K562 (cell line): Measurements from ENCODE around the gene HTR3E. TPM values are rescaled to one million over a fixed set of nuclear protein-coding genes. Genes with fewer than 3 reads are reported as not detected.
A peak's percentile ranks its signal among the peaks of the same experiment; 100 is the strongest.

ENCODE experiments used
- ATF7 ChIP-seq: fragments of 450-650 bp; IDR thresholded peaks from 2 replicates; pipeline ENCODE4 v1.7.1; 2014; ENCODE audit warnings: mild to moderate bottlenecking, moderate library complexity
- BRCA1 ChIP-seq, 2 experiments: fragments of 450-650 bp in 1 of 2; sonication (generic) in 1 of 2; formaldehyde crosslinking in 1 of 2; IDR thresholded peaks; 2 replicates each; pipeline versions ENCODE4 v1.5.0 to v1.6.1; 2017 to 2020; ENCODE audit warnings: mild to moderate bottlenecking in 1 of 2, missing genetic modification reagents in 1 of 2
- FUS ChIP-seq: fragments of 200-400 bp; formaldehyde crosslinking; optimal IDR thresholded peaks from 2 replicates; pipeline ENCODE3; 2017; ENCODE audit warnings: low read depth, low read length
- HNRNPH1 ChIP-seq: fragments of 200-400 bp; formaldehyde crosslinking; optimal IDR thresholded peaks from 2 replicates; pipeline ENCODE3; 2017; ENCODE audit warnings: low read depth, mild to moderate bottlenecking, low read length, moderate library complexity
- HNRNPK ChIP-seq: fragments of 200-400 bp; formaldehyde crosslinking; IDR thresholded peaks from one replicate; pipeline ENCODE4 v1.6.1; 2018; ENCODE audit warnings: mild to moderate bottlenecking, low read depth, low read length; ENCODE audit not compliant: poor library complexity, severe bottlenecking
- KLF13 ChIP-seq: fragments of 450-650 bp; IDR thresholded peaks from 2 replicates; pipeline ENCODE4 v1.6.1; 2016; ENCODE audit warnings: missing genetic modification characterization, low read depth, mild to moderate bottlenecking, missing compliant biosample characterization, moderate library complexity, borderline replicate concordance
- MECOM ChIP-seq: fragments of 250-450 bp; sonication (Bioruptor Pico); IDR thresholded peaks from 2 replicates; pipeline ENCODE4 v1.8.0; 2022; ENCODE audit warnings: inconsistent platforms
- MLX ChIP-seq, 2 experiments: fragments of 450-650 bp in 1 of 2; sonication (generic) in 1 of 2; formaldehyde crosslinking; conservative IDR thresholded peaks; 2 replicates each; pipeline versions ENCODE4 v1.4.0 to v1.8.1; 2020 to 2022; ENCODE audit warnings: mild to moderate bottlenecking in 1 of 2, missing genetic modification reagents in 1 of 2
- NCOR1 ChIP-seq: fragments of 450-650 bp; IDR thresholded peaks from 2 replicates; pipeline ENCODE4 v1.6.1; 2016; ENCODE audit warnings: mild to moderate bottlenecking, moderate library complexity
- PCBP1 ChIP-seq: fragments of 200-400 bp; formaldehyde crosslinking; IDR thresholded peaks from 2 replicates; pipeline ENCODE4 v1.6.1; 2018; ENCODE audit warnings: mild to moderate bottlenecking, low read depth, low read length; ENCODE audit not compliant: poor library complexity, severe bottlenecking
- PYGO2 ChIP-seq: fragments of 450-650 bp; IDR thresholded peaks from 2 replicates; pipeline ENCODE4 v1.6.1; 2016; ENCODE audit warnings: mild to moderate bottlenecking, missing genetic modification characterization, moderate library complexity, missing compliant biosample characterization
- RBM15 ChIP-seq: fragments of 200-400 bp; formaldehyde crosslinking; IDR thresholded peaks from 2 replicates; pipeline ENCODE4 v1.6.1; 2018; ENCODE audit warnings: mild to moderate bottlenecking, low read length, moderate library complexity; ENCODE audit not compliant: insufficient read depth
- RREB1 ChIP-seq: fragments of 250-450 bp; sonication (Bioruptor Pico); IDR thresholded peaks from 2 replicates; pipeline ENCODE4 v1.4.0; 2020
- SMARCE1 ChIP-seq: fragments of 450-650 bp; IDR thresholded peaks from 2 replicates; pipeline ENCODE4 v1.7.1; 2016; ENCODE audit warnings: mild to moderate bottlenecking
- SNIP1 ChIP-seq: fragments of 450-650 bp; IDR thresholded peaks from 2 replicates; pipeline ENCODE4 v1.7.1; 2017; ENCODE audit warnings: low read depth, mild to moderate bottlenecking
- THRA ChIP-seq: fragments of 450-650 bp; IDR thresholded peaks from 2 replicates; pipeline ENCODE4 v1.6.1; 2017; ENCODE audit warnings: mild to moderate bottlenecking, moderate library complexity
- XRCC4 ChIP-seq: IDR thresholded peaks from one replicate; pipeline ENCODE4 v1.6.1; 2011; ENCODE audit not compliant: insufficient read depth, insufficient read length; ENCODE audit errors: extremely low read depth
- ZNF184 ChIP-seq: sonication (generic); formaldehyde crosslinking; IDR thresholded peaks from 2 replicates; pipeline ENCODE4 v1.5.0; 2020; ENCODE audit warnings: missing genetic modification reagents
- ZNF23 ChIP-seq: fragments of 250-450 bp; sonication (Bioruptor Pico); IDR thresholded peaks from 2 replicates; pipeline ENCODE4 v1.4.0; 2020; ENCODE audit warnings: mild to moderate bottlenecking
- ZNF586 ChIP-seq: fragments of 450-650 bp; formaldehyde crosslinking; conservative IDR thresholded peaks from 2 replicates; pipeline ENCODE4 v1.4.0; 2020; ENCODE audit warnings: mild to moderate bottlenecking, moderate library complexity
- ZNF830 ChIP-seq: fragments of 250-450 bp; sonication (Bioruptor Pico); IDR thresholded peaks from 2 replicates; pipeline ENCODE4 v1.5.0; 2021; ENCODE audit warnings: mild to moderate bottlenecking
- polyA plus RNA-seq, 8 experiments: library from polyadenylated mRNA; depleted of rRNA in 4 of 8; stranded (reverse) in 5 of 8; unstranded in 3 of 8; fragments of >200 nt; fragmentation: Nextera tagmentation in 2 of 8; fragmentation: Illumina TruSeq in 1 of 8; extraction: Ambion mirVana in 2 of 8; extraction: Trizol in 1 of 8; gene quantifications; 2 replicates each; pipeline versions ENCODE4 v1.2.1 to v1.2.3, GENCODE V29; 2011 to 2014; ENCODE audit warnings: inconsistent platforms in 1 of 8, missing spikeins in 1 of 8
- total RNA-seq, 7 experiments: library from RNA; depleted of rRNA in 6 of 7; stranded (reverse); fragments of >200 nt in 6 of 7; fragmentation: Illumina TruSeq in 2 of 7; extraction: Trizol in 2 of 7; gene quantifications; 2 replicates each; pipeline versions ENCODE4 v1.2.1 to v1.2.3, GENCODE V29; 2011 to 2021; ENCODE audit warnings: low replicate concordance in 1 of 7

HTR3E gene
- total and polyA plus RNA-seq, 9 of the 15 experiments (the other 6 are each of a cell fraction or from before 2014, with no cell fraction given), result not detected

GRCh38 chr3:184135149-184135910 is 38.5 kb downstream of the HTR3E start, which contains the start of gene EIF2B5 (continued):
- TF ChIP-seq RREB1 (CRISPR knock-in tag), result peak; percentile 22; the same call in 1 of the 2 replicates
- no peak for TF ChIP-seq PYGO2 (tag)
- no peak for TF ChIP-seq FUS
- no peak for TF ChIP-seq ZNF23
- TF ChIP-seq RBM15, result no peak
- TF ChIP-seq HNRNPK, result no peak
- no peak for TF ChIP-seq ZNF184 (CRISPR knock-in tag)
- no peak for TF ChIP-seq KLF13 (tag)
- TF ChIP-seq ZNF830, result 0 out of 2 replicates have a peak, but pooled peaks have one; percentile 18
- TF ChIP-seq XRCC4, result no peak
- TF ChIP-seq MLX (CRISPR knock-in tag; conservative IDR thresholded peaks at IDR 0.05), result no peak
- no peak for TF ChIP-seq PCBP1
- no peak for TF ChIP-seq MECOM (CRISPR knock-in tag)
- no peak for TF ChIP-seq ZNF586 (CRISPR knock-in tag)
- TF ChIP-seq SMARCE1, result peak; percentile 9; the same call in 1 of the 2 replicates
- peak; percentile 71 for TF ChIP-seq ATF7
- no peak for TF ChIP-seq BRCA1 (IDR thresholded peaks at IDR 0.05)
- no peak for TF ChIP-seq BRCA1 (CRISPR knock-in tag; IDR thresholded peaks at IDR 0.05)
- TF ChIP-seq HNRNPH1, result no peak
- TF ChIP-seq NCOR1, result peak; percentile 44; the same call in 1 of the 2 replicates
- TF ChIP-seq SNIP1, result no peak
- no peak for TF ChIP-seq THRA
